Heart left ventricle (tissue), 13 donors: ENCODE data around the gene CCBE1.

Experiments used
- POLR2A ChIP-seq, 2 donors: fragments of 450-650 bp; IDR thresholded peaks; one replicate each; pipeline ENCODE4 v1.6.1; 2017; ENCODE audit warnings: antibody characterized with exemption in 2 of 2, mild to moderate bottlenecking in 2 of 2, moderate library complexity in 2 of 2
- TF ChIP-seq, protein P1 (sequence below), 12 donors: fragments of 200-600 bp; sonication (generic) in 4 of 12; IDR thresholded peaks; one replicate each; pipeline versions ENCODE4 v1.5.0 to v1.8.0; 2018 to 2022; ENCODE audit warnings: antibody characterized with exemption in 12 of 12, mild to moderate bottlenecking in 5 of 12
- donor health status: ischemic (EF 13 %, LVEDD 7.1; RV severe dilation, severe dysfunction).
- donor health status: DM: no; HTN: yes; CAD: no.
- donor health status: DM: no; HTN: no; CAD: no.
- donor health status: ischemic (EF 25% LVEDD 6.9; RV normal size, moderate dysfunction).
- donor health status: ischemic (EF 25% LVEDD 5.7; RV mildly dilated, moderate dysfunction).
- donor health status: ischemic (EF 35%, LVEDD 5.7; RV mildly dilated, moderate dysfunction).
- donor health status: nonischemic (EF 11% LVEDD 7.7; RV severe dilation, severe dysfunction).
- donor health status: DM: yes; HTN: yes; CAD: no.
- donor health status: PGD.
- donor health status: ischemic (EF 29% LVEDD 5.4; RV normal size, mild dysfunction).
- donor health status: nonischemic (EF 23%, LVEDD 6.1; RV moderate dilation, normal function).

DNA sequence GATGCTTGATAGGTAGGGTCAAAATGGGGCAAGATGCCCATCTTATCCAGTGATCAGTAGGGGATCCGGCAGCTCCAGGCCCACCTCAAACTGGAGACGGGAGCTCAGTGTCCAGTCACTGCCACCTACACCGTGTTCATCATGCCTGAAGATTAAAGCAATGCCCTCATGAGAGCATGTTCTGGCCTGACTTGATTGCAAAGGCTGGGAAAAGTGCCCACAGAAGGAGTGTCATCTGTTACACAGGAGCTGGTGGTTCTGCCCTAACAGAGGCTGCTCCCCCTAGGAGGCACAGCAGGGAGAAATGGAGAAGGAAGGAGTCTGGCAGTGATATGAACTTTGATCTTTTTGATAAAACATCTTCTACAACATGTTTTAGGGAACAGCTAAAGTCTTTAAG, 92.3 kb downstream of the CCBE1 start:
- TF ChIP-seq, protein P1, sequence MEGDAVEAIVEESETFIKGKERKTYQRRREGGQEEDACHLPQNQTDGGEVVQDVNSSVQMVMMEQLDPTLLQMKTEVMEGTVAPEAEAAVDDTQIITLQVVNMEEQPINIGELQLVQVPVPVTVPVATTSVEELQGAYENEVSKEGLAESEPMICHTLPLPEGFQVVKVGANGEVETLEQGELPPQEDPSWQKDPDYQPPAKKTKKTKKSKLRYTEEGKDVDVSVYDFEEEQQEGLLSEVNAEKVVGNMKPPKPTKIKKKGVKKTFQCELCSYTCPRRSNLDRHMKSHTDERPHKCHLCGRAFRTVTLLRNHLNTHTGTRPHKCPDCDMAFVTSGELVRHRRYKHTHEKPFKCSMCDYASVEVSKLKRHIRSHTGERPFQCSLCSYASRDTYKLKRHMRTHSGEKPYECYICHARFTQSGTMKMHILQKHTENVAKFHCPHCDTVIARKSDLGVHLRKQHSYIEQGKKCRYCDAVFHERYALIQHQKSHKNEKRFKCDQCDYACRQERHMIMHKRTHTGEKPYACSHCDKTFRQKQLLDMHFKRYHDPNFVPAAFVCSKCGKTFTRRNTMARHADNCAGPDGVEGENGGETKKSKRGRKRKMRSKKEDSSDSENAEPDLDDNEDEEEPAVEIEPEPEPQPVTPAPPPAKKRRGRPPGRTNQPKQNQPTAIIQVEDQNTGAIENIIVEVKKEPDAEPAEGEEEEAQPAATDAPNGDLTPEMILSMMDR (IDR thresholded peaks at IDR 0.05): no peak
- no peak for TF ChIP-seq POLR2A (IDR thresholded peaks at IDR 0.05)
